Panc1 (cell line): ENCODE results near the gene PPM1N.

Experiments used
- POLR2AphosphoS5 ChIP-seq: IDR thresholded peaks from 2 replicates; pipeline ENCODE4 v1.6.1; 2012; ENCODE audit warnings: mild to moderate bottlenecking, low read depth, low read length, moderate library complexity
- TCF7L2 ChIP-seq: IDR thresholded peaks from 2 replicates; pipeline ENCODE4 v1.6.1; 2011; ENCODE audit warnings: mild to moderate bottlenecking, low read depth, low read length, inconsistent platforms
- TF ChIP-seq, protein P1 (sequence below): fragments of 450-650 bp; IDR thresholded peaks from 2 replicates; pipeline ENCODE4 v1.5.1; 2017; ENCODE audit warnings: mild to moderate bottlenecking
- TF ChIP-seq, protein P2 (sequence below), 2 experiments: IDR thresholded peaks; 2 replicates each; pipeline ENCODE4 v1.6.1; 2011 to 2012; ENCODE audit warnings: low read depth in 2 of 2, control low read depth in 1 of 2, low read length in 1 of 2, mild to moderate bottlenecking in 1 of 2, moderate library complexity in 1 of 2; ENCODE audit not compliant: insufficient read depth in 1 of 2

GRCh38 chr19:45464274-45464673, 34.0 kb upstream of the PPM1N start:
- TF ChIP-seq, protein P1, sequence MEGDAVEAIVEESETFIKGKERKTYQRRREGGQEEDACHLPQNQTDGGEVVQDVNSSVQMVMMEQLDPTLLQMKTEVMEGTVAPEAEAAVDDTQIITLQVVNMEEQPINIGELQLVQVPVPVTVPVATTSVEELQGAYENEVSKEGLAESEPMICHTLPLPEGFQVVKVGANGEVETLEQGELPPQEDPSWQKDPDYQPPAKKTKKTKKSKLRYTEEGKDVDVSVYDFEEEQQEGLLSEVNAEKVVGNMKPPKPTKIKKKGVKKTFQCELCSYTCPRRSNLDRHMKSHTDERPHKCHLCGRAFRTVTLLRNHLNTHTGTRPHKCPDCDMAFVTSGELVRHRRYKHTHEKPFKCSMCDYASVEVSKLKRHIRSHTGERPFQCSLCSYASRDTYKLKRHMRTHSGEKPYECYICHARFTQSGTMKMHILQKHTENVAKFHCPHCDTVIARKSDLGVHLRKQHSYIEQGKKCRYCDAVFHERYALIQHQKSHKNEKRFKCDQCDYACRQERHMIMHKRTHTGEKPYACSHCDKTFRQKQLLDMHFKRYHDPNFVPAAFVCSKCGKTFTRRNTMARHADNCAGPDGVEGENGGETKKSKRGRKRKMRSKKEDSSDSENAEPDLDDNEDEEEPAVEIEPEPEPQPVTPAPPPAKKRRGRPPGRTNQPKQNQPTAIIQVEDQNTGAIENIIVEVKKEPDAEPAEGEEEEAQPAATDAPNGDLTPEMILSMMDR, result no peak
- TF ChIP-seq POLR2AphosphoS5, result no peak
- TF ChIP-seq, protein P2, sequence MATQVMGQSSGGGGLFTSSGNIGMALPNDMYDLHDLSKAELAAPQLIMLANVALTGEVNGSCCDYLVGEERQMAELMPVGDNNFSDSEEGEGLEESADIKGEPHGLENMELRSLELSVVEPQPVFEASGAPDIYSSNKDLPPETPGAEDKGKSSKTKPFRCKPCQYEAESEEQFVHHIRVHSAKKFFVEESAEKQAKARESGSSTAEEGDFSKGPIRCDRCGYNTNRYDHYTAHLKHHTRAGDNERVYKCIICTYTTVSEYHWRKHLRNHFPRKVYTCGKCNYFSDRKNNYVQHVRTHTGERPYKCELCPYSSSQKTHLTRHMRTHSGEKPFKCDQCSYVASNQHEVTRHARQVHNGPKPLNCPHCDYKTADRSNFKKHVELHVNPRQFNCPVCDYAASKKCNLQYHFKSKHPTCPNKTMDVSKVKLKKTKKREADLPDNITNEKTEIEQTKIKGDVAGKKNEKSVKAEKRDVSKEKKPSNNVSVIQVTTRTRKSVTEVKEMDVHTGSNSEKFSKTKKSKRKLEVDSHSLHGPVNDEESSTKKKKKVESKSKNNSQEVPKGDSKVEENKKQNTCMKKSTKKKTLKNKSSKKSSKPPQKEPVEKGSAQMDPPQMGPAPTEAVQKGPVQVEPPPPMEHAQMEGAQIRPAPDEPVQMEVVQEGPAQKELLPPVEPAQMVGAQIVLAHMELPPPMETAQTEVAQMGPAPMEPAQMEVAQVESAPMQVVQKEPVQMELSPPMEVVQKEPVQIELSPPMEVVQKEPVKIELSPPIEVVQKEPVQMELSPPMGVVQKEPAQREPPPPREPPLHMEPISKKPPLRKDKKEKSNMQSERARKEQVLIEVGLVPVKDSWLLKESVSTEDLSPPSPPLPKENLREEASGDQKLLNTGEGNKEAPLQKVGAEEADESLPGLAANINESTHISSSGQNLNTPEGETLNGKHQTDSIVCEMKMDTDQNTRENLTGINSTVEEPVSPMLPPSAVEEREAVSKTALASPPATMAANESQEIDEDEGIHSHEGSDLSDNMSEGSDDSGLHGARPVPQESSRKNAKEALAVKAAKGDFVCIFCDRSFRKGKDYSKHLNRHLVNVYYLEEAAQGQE (IDR thresholded peaks at IDR 0.05; ENCODE audit: insufficient read depth in 1 of 2, low read depth in 2 of 2, low read length in 1 of 2), result no peak
- TF ChIP-seq TCF7L2, result no peak
